Lower leg skin (tissue), 4 donors: ENCODE results near the gene ZIC5. TPM values are rescaled to one million over a fixed set of nuclear protein-coding genes. Genes with fewer than 3 reads are reported as not detected.
A peak's percentile ranks its signal among the peaks of the same experiment; 100 is the strongest.

Experiments
- DNase-seq, 2 donors: peaks; one replicate each; pipeline ENCODE4 v3.0.0-alpha.2; 2019; ENCODE audit warnings: low spot score in 2 of 2
- H3K4me3 ChIP-seq: fragments of 200-600 bp; sonication (generic); 2 replicates; pipeline ENCODE4 v1.5.1; 2017; ENCODE audit warnings: mild to moderate bottlenecking, low read depth; ENCODE audit not compliant: poor library complexity, severe bottlenecking
- POLR2A ChIP-seq, 2 donors: fragments of 450-650 bp; IDR thresholded peaks; one replicate each; pipeline ENCODE4 v1.6.1; 2016 to 2017; ENCODE audit warnings: antibody characterized with exemption in 2 of 2, mild to moderate bottlenecking in 1 of 2, moderate library complexity in 1 of 2
- WGBS, 2 donors: methylation state at CpG; one replicate each; pipeline ENCODE4 v1.1.5; 2018; 5-methylcytosine and 5-hydroxymethylcytosine counted together
- intact Hi-C: fragments of 100-400 bp; cut with DNase I; formaldehyde crosslinking; loops from one replicate; pipeline ENCODE4 v1.15.0; 2023; ENCODE audit warnings: low total_unique reads
- total RNA-seq, 4 donors: library from RNA; depleted of rRNA; stranded (reverse); fragments of >200 nt; gene quantifications; one replicate each; pipeline ENCODE4 v1.1.0, GENCODE V29; 2016
- TF ChIP-seq, protein P1 (sequence below), 3 donors: fragments of 450-650 bp; IDR thresholded peaks; one replicate each; pipeline ENCODE4 v1.5.1; 2016; ENCODE audit warnings: antibody characterized with exemption in 3 of 3, mild to moderate bottlenecking in 3 of 3, moderate library complexity in 2 of 3

ZIC5 gene
- total RNA-seq, 4 donors from 2014 or later: not detected

DNA sequence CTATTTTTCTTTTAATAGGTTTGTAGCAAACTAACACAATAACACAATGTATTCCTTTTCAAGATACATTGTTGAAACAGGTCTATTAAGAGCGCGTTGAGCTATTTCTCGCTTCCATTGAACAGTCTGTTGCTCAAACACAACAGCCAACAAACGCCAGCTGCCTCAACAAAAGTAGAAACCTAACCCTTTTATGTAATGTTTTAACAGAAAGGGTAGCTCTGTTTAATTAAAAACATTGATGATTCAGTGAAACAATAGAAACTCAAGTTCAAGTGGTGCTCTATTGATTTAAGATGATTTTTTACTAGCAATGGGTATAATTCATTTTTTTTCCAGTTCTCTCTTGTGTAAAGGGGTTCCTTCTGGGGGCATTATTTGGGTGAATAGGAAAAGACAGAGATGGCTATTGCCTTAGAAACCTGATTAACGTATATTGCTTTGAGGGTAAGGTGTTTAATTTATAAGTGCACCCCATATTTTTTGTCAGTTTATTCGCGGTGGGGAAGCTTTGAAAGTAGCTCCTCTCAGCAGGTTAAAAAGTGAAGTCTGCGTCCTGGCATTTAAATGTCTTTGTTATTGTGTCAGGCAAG is 24.9 kb upstream of the ZIC5 start:
- no peak overlapping the region for H3K4me3 ChIP-seq
- no peak for DNase-seq
- WGBS, 2 donors: 28 to 31% methylated on average over 8 of the region's 8 CpGs
- TF ChIP-seq POLR2A (IDR thresholded peaks at IDR 0.05): no peak
- TF ChIP-seq, protein P1, sequence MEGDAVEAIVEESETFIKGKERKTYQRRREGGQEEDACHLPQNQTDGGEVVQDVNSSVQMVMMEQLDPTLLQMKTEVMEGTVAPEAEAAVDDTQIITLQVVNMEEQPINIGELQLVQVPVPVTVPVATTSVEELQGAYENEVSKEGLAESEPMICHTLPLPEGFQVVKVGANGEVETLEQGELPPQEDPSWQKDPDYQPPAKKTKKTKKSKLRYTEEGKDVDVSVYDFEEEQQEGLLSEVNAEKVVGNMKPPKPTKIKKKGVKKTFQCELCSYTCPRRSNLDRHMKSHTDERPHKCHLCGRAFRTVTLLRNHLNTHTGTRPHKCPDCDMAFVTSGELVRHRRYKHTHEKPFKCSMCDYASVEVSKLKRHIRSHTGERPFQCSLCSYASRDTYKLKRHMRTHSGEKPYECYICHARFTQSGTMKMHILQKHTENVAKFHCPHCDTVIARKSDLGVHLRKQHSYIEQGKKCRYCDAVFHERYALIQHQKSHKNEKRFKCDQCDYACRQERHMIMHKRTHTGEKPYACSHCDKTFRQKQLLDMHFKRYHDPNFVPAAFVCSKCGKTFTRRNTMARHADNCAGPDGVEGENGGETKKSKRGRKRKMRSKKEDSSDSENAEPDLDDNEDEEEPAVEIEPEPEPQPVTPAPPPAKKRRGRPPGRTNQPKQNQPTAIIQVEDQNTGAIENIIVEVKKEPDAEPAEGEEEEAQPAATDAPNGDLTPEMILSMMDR (IDR thresholded peaks at IDR 0.05): no peak
- intact Hi-C loops: no loop called here

DNA sequence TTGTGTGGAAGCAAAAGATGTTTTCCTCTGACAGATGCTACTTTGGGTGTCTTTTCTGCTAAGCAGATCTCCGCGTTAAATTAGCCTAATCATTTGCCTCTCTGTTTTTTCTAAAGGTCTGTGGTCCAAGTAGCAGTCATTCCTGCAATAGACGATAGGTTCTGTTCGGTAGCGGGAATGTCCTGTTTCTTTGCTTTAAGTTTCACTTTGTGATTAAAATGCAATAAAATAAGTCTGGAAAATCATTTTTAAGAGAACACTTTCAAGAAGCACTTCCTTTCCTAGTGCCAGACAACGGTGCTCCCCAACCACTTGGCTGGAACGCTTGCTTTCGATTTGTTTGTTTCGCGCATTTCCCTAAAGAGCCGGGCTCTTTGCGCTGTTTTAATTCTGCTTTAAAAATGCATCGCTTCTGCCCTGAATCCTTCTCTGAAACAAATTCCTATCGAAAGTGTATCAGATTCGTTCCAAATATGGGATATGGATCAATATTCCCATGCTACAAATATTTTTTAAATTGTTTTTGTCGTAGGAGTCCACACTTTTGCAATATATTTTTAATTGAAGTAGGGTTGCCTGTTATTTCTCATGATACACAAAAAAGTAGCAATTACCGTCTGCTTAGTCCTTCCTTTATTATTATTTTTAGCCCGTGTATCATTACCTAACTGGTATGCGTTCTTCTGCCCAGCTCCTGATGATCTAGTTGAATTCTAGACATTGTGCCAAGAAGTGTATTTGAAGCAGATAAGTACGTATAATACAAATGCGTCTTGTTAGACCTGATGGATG is 24.2 kb upstream of the ZIC5 start:
- WGBS, 2 donors: 14 to 15% methylated on average over 21 of the region's 21 CpGs
- intact Hi-C loops: no loop called here
- no peak for TF ChIP-seq POLR2A (IDR thresholded peaks at IDR 0.05)
- TF ChIP-seq, protein P1 (IDR thresholded peaks at IDR 0.05): no peak
- no peak overlapping the region for H3K4me3 ChIP-seq
- no peak for DNase-seq

DNA sequence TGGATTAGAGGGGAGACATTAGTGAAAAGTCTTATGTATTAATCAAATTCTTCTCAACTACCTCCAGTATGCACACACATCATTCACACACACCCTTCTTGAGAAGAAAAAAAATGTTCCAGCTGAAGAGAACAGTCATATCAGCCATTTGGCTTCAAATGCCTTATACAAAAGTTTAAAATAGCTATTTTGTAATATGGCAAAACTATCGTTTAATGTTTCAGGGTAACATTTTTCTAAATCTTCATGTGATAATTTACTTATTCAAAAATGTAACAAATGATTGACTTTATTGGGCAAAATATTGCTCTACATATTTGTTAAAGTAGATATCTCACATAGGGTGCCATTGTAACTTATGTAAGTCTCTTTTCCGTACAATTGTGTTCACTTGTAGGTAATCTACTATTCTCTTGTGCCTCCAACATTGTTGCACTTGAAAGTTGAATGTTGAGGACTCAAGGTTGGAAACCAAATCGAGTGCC is 23.6 kb upstream of the ZIC5 start:
- TF ChIP-seq POLR2A (IDR thresholded peaks at IDR 0.05): no peak
- TF ChIP-seq, protein P1 (IDR thresholded peaks at IDR 0.05): no peak
- DNase-seq: no peak
- H3K4me3 ChIP-seq: no peak overlapping the region
- intact Hi-C loops: no loop called here
- 24 to 29% methylated on average over 3 of the region's 3 CpGs for WGBS, 2 donors

DNA sequence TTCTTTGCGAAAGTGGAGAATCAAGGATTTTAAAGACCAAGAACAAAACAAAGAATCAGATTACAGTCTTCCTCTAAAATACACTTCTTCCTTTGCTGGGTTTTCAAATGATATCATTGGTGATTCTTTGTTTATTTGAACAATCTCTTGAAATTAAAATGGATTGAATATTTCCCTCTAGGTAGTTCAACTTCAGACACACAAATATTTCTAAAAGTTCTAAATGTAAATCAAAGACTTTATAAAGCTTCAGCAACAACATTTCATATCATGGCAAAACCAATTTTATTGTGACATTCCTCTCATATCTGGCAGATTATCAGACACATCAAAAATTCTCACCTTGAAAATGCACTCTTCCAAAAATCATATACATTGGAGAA is 23.1 kb upstream of the ZIC5 start:
- no peak for DNase-seq
- H3K4me3 ChIP-seq: no peak overlapping the region
- WGBS, 2 donors: 29 to 40% methylated on average over 1 of the region's 1 CpG
- intact Hi-C loops: no loop called here
- no peak for TF ChIP-seq POLR2A (IDR thresholded peaks at IDR 0.05)
- TF ChIP-seq, protein P1 (IDR thresholded peaks at IDR 0.05): no peak

DNA sequence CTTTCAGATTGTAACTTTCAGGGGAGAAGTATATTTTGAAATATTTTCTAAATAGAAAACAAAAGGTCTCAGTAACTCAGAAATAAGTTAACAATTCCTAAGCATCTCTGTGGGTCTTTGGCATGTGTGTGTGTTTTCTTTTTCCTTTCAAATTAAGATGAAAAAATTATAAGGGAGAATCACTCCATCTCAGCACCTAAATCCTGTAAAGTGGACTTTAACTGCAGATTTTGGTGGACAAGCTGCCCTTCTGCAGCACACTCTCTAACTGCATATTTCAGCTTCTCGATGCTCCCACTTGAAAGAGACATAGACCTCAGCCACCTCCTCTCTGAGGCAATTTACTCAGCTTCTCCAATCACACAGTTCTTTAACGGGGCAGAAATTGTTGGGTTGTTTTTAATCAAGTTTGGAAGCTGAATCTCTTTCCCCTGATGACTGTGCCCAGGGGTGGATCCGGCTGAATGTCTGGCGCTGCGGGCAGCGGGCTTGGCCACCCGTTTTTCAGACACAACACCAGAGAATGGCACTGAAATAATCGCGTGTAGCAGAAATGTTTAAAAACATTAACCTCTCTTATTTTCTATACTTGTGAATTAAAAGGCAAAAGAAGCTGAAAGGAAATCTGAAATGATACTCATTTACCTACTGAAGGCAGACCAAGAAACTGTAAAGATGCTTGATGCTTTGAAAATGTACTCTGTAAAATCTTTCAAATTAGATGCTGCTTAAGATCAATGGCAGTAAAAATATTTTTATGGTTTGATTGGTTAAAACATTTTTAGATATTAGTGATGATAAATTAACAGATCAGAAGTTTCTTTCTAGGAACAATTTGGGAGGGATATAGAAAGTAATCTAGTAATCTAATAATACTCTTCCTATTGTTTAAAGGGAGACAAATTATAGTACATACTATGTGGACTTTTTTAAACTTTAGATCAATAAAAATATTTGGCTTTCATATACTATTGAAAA is 22.4 kb upstream of the ZIC5 start:
- WGBS, 2 donors: 22 to 24% methylated on average over 9 of the region's 9 CpGs
- intact Hi-C loops: no loop called here
- no peak overlapping the region for H3K4me3 ChIP-seq
- peak in 1 of 2 donors; percentile 52 for DNase-seq
- TF ChIP-seq, protein P1 (IDR thresholded peaks at IDR 0.05): no peak
- no peak for TF ChIP-seq POLR2A (IDR thresholded peaks at IDR 0.05)
